Activated T-helper 1 cell treated with anti-CD3 and anti-CD28 coated beads, Interleukin-2, amount 50 U/mL, for 16 hours (primary cell): ENCODE measurements around the gene L2HGDH.
"Not testable (repeated sequence)": the region's sequence is repeated elsewhere in the genome, so short reads cannot be mapped to it uniquely, and the experiment has no call there.

Experiments
- DNase-seq, 2 donors: peaks; one replicate each; pipeline ENCODE4 v3.0.0-alpha.2; 2020; ENCODE audit warnings: low read depth in 1 of 2, low spot score in 1 of 2

The L2HGDH gene

DNA sequence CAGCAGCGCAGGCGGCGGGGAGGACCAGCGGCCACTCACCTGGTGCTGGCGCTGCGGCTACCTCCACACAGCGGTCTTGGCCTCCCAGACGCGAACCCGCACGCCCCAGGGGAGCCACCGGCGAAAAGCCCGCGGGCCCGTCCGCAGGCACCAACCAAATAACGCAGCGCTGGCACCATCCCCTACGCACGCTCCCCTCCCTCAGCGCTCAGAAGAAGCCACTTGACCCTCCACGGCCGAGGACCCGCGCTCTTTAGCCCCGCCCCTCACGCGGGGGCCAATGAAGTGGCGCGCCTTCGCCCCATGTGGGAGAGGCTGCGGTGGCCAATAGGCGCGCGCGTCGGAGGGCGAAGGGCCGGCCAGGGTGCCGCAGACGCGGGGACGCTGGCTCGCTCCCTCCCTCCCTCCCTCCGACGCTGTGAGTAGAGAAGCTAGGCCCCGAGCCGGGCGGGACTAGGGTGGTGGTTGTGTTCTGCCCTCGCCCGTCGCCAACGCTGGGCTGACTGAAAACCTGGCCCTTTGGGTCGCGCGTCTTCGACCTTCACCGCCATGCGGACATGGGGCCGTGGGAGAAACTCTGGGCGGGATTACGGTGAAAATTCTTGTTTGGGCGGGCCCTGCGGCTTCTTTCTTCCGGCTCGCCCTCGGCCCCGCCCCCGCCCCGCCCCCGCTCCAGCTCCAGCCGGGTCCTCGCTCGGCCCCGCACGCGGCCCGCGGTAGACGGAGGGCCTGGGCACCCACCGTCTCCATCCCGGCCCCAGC lies at the start of gene L2HGDH, which contains the start of gene DMAC2L:
TSS of gene L2HGDH (minus strand) at position 258 of the 762 bp plus-strand sequence. CDS start at position 179, 79 bp downstream.
TSS of gene DMAC2L (plus strand) at position 353 of the 762 bp plus-strand sequence. CDS start 9,164 bp downstream, outside the sequence.
- DNase-seq = peak; percentile 72 to 84

- DNase-seq = no peak
Observed at GRCh38 chr14:50360851-50361250, 48.8 kb upstream of the L2HGDH start.

GRCh38 chr14:50360093-50360492 lies 48.1 kb upstream of the L2HGDH start:
- DNase-seq = no peak

DNA sequence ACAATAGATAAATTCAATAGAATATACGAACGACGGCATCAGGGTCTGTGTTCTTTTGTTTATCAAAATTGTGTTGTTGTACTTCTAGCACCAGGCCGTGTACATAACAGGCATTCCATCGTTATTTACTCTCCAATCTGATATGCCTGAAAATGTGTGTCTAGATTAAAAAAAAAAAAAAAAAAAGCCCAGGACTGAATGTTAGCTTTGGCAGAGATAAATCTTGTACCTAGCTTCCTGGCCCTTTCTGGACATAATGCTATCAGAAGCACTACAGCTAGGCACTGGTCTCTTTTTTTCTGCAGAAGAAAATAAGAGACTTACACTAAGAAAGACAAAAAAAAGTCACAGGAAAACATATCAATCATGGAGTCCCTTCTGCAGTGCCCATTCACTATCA lies 47.6 kb upstream of the L2HGDH start:
- no peak for DNase-seq

DNA sequence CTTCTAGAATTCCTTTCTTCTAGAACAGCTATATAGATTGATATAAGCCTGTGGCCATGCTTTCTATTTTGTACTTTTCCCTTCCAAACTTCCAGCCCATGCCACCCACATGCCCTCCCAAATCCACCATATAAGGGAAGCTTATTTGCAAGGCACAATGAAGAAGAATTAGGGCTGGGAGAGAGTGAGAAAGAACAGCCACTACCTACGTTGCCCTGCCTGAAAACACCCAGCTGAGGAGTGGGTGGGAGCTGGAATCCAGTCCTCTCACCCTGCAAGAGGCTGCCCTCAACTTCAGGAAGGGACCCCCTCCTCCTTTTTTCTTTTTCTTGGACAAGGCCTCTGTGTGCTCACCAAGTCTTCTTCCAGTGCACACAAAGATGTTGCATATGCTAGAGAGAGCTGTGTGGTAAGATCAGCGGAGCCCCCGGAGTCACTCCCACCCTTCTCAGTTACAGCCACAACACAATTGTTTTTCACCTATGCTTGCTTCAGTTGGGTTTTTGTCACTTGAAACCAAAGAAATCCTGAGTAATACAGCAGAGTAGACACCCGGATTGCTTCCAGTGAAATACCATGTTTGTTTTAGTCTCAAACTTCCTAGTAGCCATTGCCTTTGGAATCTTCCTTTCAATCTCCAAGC lies 45.8 kb upstream of the L2HGDH start:
- DNase-seq = no peak

- no peak for DNase-seq
Observed at GRCh38 chr14:50357124-50357523, 45.1 kb upstream of the L2HGDH start.

DNA sequence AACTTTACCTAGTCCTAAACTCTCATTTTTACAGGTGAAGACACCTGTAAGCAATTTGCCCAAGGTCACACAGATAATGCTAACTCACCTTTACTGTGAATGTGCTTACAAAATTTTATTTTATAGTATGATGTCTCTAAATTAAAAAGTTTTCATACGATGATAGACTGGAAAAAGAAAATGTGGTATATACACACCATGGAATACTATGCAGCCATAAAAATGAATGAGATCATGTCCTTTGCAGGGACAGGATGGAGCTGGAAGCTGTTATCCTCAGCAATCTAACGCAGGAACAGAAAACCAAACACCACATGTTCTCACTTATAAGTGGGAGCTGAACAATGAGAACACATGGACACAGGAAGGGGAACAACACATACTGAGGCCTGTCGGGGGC lies 44.3 kb upstream of the L2HGDH start:
- DNase-seq = not testable (repeated sequence)

DNA sequence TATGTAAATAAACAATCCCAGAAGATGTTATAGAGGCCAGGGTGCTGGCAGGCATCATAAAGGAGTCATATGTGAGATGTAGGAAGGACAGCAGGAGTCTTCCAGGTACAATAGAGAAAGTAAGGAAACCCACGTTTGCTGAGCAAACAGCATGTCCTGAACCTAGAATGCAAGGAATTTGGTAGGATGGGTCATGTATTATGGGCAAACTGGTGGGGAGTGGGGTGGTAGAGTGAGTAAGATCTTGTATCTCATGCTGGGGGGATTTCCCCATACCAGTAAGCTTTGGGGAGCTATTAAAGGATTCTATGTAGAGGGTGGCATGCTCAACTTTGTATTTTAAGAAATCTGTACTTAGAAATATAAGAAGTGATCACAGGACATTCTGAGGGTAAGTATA lies 43.7 kb upstream of the L2HGDH start:
- no peak for DNase-seq

DNA sequence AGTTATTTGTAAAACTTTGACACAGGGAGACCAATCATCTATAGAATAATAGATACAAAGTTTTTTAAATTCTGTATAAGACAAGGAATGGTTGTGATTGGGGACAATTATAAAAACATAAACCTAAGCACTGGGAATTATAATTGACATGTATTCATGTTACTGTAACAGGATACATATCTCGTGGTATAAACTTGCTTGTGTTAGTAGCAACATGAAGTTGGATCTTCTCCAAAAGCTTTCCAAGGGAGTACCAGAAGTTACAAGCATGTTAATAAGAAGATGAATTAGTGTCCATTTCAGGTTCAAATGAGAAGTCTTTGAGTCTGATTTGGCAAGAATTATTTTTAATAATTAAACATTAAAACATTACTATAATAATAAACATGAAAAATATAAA lies 42.5 kb upstream of the L2HGDH start:
- no peak for DNase-seq

- no peak for DNase-seq
Observed at GRCh38 chr14:50353126-50353525, 41.1 kb upstream of the L2HGDH start.

- no peak for DNase-seq
Observed at GRCh38 chr14:50352584-50352983, 40.6 kb upstream of the L2HGDH start.

- DNase-seq = no peak
Observed at GRCh38 chr14:50350975-50351374, 38.9 kb upstream of the L2HGDH start.

- DNase-seq = no peak
Observed at GRCh38 chr14:50348933-50349332, 36.9 kb upstream of the L2HGDH start.

DNA sequence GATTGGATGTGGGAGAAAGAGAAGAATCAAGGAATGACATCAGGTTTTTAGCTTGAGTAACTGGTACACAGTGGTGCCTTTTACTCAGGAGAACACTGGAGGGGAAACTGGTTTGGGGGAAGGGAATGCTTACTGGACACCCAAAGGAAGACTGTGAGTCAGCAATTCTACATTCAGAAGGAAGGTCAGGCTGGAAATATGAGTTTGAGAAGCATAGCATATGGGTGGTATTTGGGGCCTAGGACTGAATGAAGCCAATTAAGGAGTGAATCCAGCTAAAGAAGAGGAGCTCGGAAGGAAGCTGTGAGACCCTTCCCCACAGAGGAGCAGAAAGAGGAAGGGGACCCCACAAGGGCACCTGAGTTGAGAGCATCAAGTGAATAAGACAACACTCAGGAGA lies 35.5 kb upstream of the L2HGDH start:
- DNase-seq = no peak

- DNase-seq = no peak
Observed at GRCh38 chr14:50345846-50346422, 33.9 kb upstream of the L2HGDH start.

DNA sequence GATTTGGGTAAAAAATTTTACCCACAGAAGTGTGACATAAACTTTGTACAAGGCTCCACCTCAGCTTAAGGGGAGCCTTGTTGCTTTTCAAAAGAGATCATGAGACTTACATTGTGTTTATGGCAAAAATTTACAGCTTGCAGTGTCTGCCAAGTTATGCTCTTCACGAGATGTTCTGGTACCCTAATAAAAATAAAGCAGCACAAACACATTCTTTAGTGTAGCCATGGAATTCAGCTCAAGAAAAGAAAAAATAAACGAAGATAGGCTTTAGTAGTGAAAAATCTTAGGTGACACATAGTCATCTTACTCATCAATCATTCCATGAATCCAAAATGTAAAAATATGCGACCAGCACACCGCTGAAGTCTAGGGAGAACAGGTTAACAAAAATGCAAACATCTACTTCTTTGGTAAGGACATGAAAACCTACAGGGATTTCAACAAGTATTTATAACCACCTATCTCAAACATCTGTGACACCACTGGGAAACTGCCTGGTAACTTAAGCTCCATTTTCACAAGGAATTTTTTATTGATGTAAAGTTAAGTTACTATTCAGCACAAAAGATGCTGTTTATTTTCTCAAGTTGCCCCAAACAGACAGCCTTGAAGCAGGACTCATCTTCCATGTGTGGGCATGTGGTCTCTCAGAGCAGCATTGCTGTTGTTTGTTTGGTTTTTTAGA lies 33.0 kb upstream of the L2HGDH start:
- DNase-seq = no peak

- DNase-seq = peak in 1 of 2 donors; percentile 60
Observed at GRCh38 chr14:50344116-50344775, 32.2 kb upstream of the L2HGDH start.

- DNase-seq = no peak
Observed at GRCh38 chr14:50343434-50343833, 31.4 kb upstream of the L2HGDH start.

DNA sequence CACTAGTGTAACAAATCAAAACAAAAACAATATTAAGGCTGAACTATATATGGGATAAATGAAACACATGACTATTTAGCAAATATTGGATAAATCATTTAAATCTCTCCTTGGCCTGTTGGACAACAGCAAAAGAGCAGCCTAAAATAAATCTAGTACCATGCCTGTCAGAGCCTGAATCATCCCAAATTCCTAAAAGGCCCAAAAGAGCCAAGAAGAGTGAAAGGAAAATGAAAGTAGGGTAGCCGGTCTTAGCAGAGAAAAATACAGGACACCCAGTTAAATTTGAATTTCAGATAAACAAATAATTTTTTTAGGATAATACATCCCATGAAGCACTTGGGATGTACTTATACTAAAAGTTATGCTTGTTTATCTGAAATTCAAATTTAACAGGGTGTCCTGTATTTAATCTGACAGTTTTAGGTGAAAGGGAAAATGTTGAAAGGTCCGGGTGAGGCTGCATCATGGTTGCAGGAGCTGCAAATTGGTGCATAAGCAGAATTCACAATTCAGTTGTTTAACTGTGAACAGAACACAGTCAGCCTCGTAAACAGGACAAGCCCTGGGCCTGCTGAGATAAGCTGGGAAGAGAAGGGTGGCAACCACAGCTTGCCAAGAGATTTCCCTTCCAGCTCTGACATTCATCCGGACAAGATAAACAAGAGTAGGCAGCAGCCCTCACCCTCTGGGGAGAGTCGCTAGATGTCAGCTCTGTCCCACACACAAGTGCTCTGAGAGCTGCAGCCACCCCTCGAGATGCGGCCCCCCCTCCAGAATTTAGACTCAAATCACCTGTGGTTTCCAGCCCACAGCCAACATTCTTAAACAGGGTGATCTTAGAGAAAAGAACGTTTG lies 30.4 kb upstream of the L2HGDH start:
- no peak for DNase-seq

DNA sequence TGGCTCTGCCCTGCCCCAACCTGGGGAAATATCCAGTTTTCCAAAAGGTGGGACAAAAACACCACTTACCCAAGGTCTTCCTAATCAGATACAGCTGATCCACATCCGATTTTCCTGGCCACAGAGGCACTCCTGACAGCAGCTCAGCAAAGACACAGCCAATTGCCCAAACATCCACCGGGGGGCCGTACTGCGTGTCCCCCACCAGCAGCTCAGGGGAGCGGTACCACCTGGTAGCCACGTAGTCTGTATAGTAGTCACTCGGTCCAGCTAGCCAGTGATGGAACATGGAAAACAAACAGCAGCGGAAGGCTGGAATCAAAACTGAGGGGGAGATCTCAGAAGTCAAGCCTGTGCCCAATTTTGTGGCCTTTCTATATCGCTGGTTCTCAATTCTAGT lies 28.9 kb upstream of the L2HGDH start:
- no peak for DNase-seq
